GM12878 (cell line): ENCODE results near the gene LMAN1L. TPM values are rescaled to one million over a fixed set of nuclear protein-coding genes. Genes with fewer than 3 reads are reported as not detected.

ENCODE experiments used
- ATF3 ChIP-seq: IDR thresholded peaks from 2 replicates; pipeline ENCODE4 v1.6.1; 2011; ENCODE audit warnings: low read depth, mild to moderate bottlenecking, low read length, moderate library complexity, borderline replicate concordance; ENCODE audit errors: extremely low read depth
- CTCF ChIP-seq, 3 experiments: IDR thresholded peaks in 2 of 3; conservative IDR thresholded peaks in 1 of 3; 2 replicates each; pipeline ENCODE4 v1.5.1; 2011; ENCODE audit warnings: low read depth in 3 of 3, low read length in 3 of 3, mild to moderate bottlenecking in 3 of 3, control low read depth in 2 of 3, moderate library complexity in 2 of 3, inconsistent platforms in 1 of 3, mixed read lengths in 1 of 3; ENCODE audit not compliant: control insufficient read depth in 2 of 3, insufficient read depth in 1 of 3; ENCODE audit errors: extremely low read depth in 1 of 3
- MTA3 ChIP-seq: IDR thresholded peaks from 2 replicates; pipeline ENCODE4 v1.6.1; 2012; ENCODE audit warnings: low read length, inconsistent platforms, borderline replicate concordance
- POLR2AphosphoS2 ChIP-seq: IDR thresholded peaks from 2 replicates; pipeline ENCODE4 v1.6.1; 2011; ENCODE audit warnings: low read depth, mild to moderate bottlenecking, low read length, improper control_type of control experiment, moderate library complexity
- RFX5 ChIP-seq: IDR thresholded peaks from 2 replicates; pipeline ENCODE4 v1.6.1; 2011; ENCODE audit warnings: low read depth, low read length, improper control_type of control experiment
- SKIL ChIP-seq: fragments of 450-650 bp; IDR thresholded peaks from 2 replicates; pipeline ENCODE4 v1.6.1; 2017; ENCODE audit warnings: mild to moderate bottlenecking, low read depth, inconsistent platforms; ENCODE audit not compliant: poor library complexity, severe bottlenecking
- SPI1 ChIP-seq: IDR thresholded peaks from 2 replicates; pipeline ENCODE4 v1.6.1; 2011; ENCODE audit warnings: low read depth, mild to moderate bottlenecking, low read length, moderate library complexity, borderline replicate concordance; ENCODE audit not compliant: insufficient read depth
- ZBTB11 ChIP-seq: fragments of 450-650 bp; formaldehyde crosslinking; IDR thresholded peaks from 2 replicates; pipeline ENCODE4 v1.5.0; 2022; ENCODE audit warnings: mild to moderate bottlenecking, missing genetic modification characterization
- ZBTB4 ChIP-seq: fragments of 450-650 bp; formaldehyde crosslinking; IDR thresholded peaks from 2 replicates; pipeline ENCODE4 v1.4.0; 2022; ENCODE audit warnings: mild to moderate bottlenecking, moderate library complexity
- ZNF687 ChIP-seq: fragments of 450-650 bp; IDR thresholded peaks from 2 replicates; pipeline ENCODE4 v1.6.1; 2017; ENCODE audit warnings: mild to moderate bottlenecking, moderate library complexity
- polyA plus RNA-seq, 11 experiments: library from polyadenylated mRNA; depleted of rRNA in 4 of 11; unstranded in 6 of 11; stranded (reverse) in 5 of 11; fragments of >200 nt; fragmentation: Nextera tagmentation in 4 of 11; fragmentation: Illumina TruSeq in 1 of 11; extraction: Ambion mirVana in 4 of 11; extraction: Trizol in 1 of 11; gene quantifications; 1 replicate in 1 of 11; 2 replicates in 10 of 11; pipeline versions ENCODE4 v1.2.1 to v1.2.3, GENCODE V29; 2011 to 2016; ENCODE audit warnings: inconsistent platforms in 2 of 11, missing spikeins in 2 of 11, low read depth in 1 of 11
- total RNA-seq, 4 experiments: library from RNA; depleted of rRNA in 3 of 4; stranded (reverse); fragments of >200 nt in 3 of 4; fragmentation: Illumina TruSeq in 1 of 4; extraction: Trizol in 1 of 4; gene quantifications; 2 replicates each; pipeline versions ENCODE4 v1.2.1 to v1.2.3, GENCODE V29; 2013 to 2021

The LMAN1L gene
- total and polyA plus RNA-seq, 10 of the 15 experiments (the other 5 are each of a cell fraction or from before 2014, with no cell fraction given) = not detected

- TF ChIP-seq ZBTB4 (CRISPR knock-in tag) (no peak), RFX5 (no peak), MTA3 (no peak), CTCF (IDR thresholded peaks at IDR 0.05 in 2 of 3, conservative IDR thresholded peaks at IDR 0.05 in 1 of 3; ENCODE audit: control insufficient read depth in 2 of 3, extremely low read depth in 1 of 3, insufficient read depth in 1 of 3, low read depth in 3 of 3, low read length in 3 of 3) (no peak), ZNF687 (peak; percentile 75; the same call in 1 of the 2 replicates), ATF3 (no peak), SPI1 (no peak), ZBTB11 (CRISPR knock-in tag) (no peak), SKIL (peak; percentile 59), POLR2AphosphoS2 (no peak)
Measured at GRCh38 chr15:74873036-74873755, 60.6 kb downstream of the LMAN1L start, which contains the start of gene SCAMP2 (continued).
